Measurements from ENCODE around the gene SPTBN5.
A peak's percentile ranks its signal among the peaks of the same experiment; 100 is the strongest.

The SPTBN5 gene

DNA sequence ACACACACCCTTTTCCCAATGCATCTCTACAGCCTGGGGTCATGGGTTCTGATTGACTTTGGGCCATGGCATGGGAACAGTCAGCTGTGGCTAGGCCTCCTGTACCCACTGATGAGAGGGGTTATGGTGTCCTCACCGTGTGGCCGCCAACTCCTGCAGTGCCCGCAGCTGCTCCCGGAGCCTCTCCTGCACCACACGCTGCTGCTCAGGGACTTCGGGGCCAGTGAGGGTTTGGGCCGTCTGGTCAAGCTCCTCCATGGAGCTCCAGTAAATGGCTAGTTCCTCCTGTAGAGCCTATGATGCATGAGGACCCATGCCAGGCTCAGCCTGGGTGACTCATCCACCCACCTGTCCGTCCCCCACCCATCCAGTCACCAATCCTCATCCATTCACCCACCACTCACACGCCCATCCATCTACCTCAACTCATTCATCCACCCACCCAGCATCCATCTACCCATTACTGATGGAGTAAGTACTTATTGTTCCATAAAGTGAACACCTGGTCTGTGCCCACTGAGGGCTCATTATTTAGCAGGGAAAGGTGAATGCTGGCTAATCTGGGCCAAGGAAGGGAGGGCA is 21.6 kb downstream of the SPTBN5 start:
- H3K79me1 ChIP-seq (ENCODE audit: low read length), result no peaks in the 10 kb centered on the region
- H3K27ac ChIP-seq (ENCODE audit: low read depth, low read length), result no peak overlapping the region
- no peak overlapping the region for H4K12ac ChIP-seq (ENCODE audit: low read depth, low read length)
- no peak overlapping the region for H2BK120ac ChIP-seq (ENCODE audit: insufficient read depth, low read length, poor library complexity)
- no peak overlapping the region for H3K23ac ChIP-seq (ENCODE audit: low read length)
- H3K4ac ChIP-seq (ENCODE audit: low read depth, low read length), result no peak overlapping the region
- no peak overlapping the region for H3K4me2 ChIP-seq (ENCODE audit: low read length)
- no peak overlapping the region for H4K91ac ChIP-seq (ENCODE audit: low read depth, low read length)
- no peak overlapping the region for H2BK5ac ChIP-seq (ENCODE audit: low read depth, low read length, poor library complexity)
- H3K4me3 ChIP-seq (ENCODE audit: low read depth, low read length), result no peak overlapping the region
- no peaks in the 10 kb centered on the region for H3K36me3 ChIP-seq (ENCODE audit: control insufficient read depth in 1 of 2, insufficient read depth in 2 of 2, low read length in 2 of 2)
- no peak overlapping the region for H4K8ac ChIP-seq (ENCODE audit: low read depth, low read length)
- H3K9ac ChIP-seq (ENCODE audit: low read length), result no peak overlapping the region
- no peak overlapping the region for H3K18ac ChIP-seq (ENCODE audit: low read length)
- H3K14ac ChIP-seq (ENCODE audit: low read length), result no peak overlapping the region
- DNase-seq, result no peak
- H2AK5ac ChIP-seq (ENCODE audit: low read length), result no peak overlapping the region
- H3K4me1 ChIP-seq (ENCODE audit: control insufficient read depth in 1 of 2, insufficient read depth in 2 of 2, low read length in 2 of 2), result no peaks in the 10 kb centered on the region
- no peaks in the 10 kb centered on the region for H3K27me3 ChIP-seq (ENCODE audit: insufficient read depth, low read length)
- no peak overlapping the region for H2AFZ ChIP-seq (ENCODE audit: insufficient read depth, low read length, poor library complexity)
- H2BK12ac ChIP-seq (ENCODE audit: low read length), result no peak overlapping the region
- 100% methylated on average over 1 of the region's 9 CpGs for WGBS (ENCODE audit: extremely low coverage, insufficient coverage, insufficient read length)
- H3K79me2 ChIP-seq (ENCODE audit: control insufficient read depth, insufficient read depth, low read length, poor library complexity), result no peaks in the 10 kb centered on the region
- H3K9me3 ChIP-seq (ENCODE audit: insufficient read depth, low read depth, low read length), result peaks cover 2% of the 10 kb centered on the region

- WGBS (ENCODE audit: extremely low coverage, insufficient coverage, insufficient read length), result no CpG with 5 or more reads among the region's 19 CpGs
Observed at GRCh38 chr15:41871175-41871905, 22.5 kb downstream of the SPTBN5 start.

DNA sequence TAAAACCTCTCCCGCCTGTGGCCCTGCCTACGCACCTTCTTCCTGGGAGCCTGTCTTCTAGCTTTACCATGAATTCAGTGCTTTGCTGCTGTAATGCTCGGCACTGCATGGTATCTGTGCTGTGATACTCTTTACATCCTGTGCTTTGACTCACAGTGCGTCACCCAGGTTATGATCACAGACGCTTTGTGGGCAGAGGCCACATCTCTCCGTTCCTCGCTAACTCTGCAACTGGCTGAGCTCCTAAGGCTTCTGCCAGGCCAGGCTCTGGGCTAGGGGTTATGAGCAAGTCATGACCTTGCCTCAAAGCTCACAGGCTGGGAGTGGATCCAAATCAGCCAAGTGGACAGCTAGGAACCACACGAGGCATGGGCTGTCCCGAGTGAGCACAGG is 23.2 kb downstream of the SPTBN5 start:
- no peaks in the 10 kb centered on the region for H3K36me3 ChIP-seq (ENCODE audit: control insufficient read depth in 1 of 2, insufficient read depth in 2 of 2, low read length in 2 of 2)
- no peak overlapping the region for H2BK12ac ChIP-seq (ENCODE audit: low read length)
- peaks cover 2% of the 10 kb centered on the region for H3K9me3 ChIP-seq (ENCODE audit: insufficient read depth, low read depth, low read length)
- H3K23ac ChIP-seq (ENCODE audit: low read length), result no peak overlapping the region
- WGBS (ENCODE audit: extremely low coverage, insufficient coverage, insufficient read length), result no CpG with 5 or more reads among the region's 9 CpGs
- H3K4me3 ChIP-seq (ENCODE audit: low read depth, low read length), result no peak overlapping the region
- no peak overlapping the region for H2AK5ac ChIP-seq (ENCODE audit: low read length)
- no peaks in the 10 kb centered on the region for H3K79me2 ChIP-seq (ENCODE audit: control insufficient read depth, insufficient read depth, low read length, poor library complexity)
- no peak overlapping the region for H3K9ac ChIP-seq (ENCODE audit: low read length)
- H3K4me1 ChIP-seq (ENCODE audit: control insufficient read depth in 1 of 2, insufficient read depth in 2 of 2, low read length in 2 of 2), result peaks cover 2 to 12% of the 10 kb centered on the region in 2 experiments
- no peak overlapping the region for H3K4ac ChIP-seq (ENCODE audit: low read depth, low read length)
- no peak overlapping the region for H3K14ac ChIP-seq (ENCODE audit: low read length)
- no peak overlapping the region for H4K91ac ChIP-seq (ENCODE audit: low read depth, low read length)
- no peak overlapping the region for H4K8ac ChIP-seq (ENCODE audit: low read depth, low read length)
- no peaks in the 10 kb centered on the region for H3K27me3 ChIP-seq (ENCODE audit: insufficient read depth, low read length)
- no peak overlapping the region for H3K18ac ChIP-seq (ENCODE audit: low read length)
- H3K27ac ChIP-seq (ENCODE audit: low read depth, low read length), result no peak overlapping the region
- no peak overlapping the region for H2BK120ac ChIP-seq (ENCODE audit: insufficient read depth, low read length, poor library complexity)
- H3K4me2 ChIP-seq (ENCODE audit: low read length), result no peak overlapping the region
- H3K79me1 ChIP-seq (ENCODE audit: low read length), result no peaks in the 10 kb centered on the region
- H4K12ac ChIP-seq (ENCODE audit: low read depth, low read length), result no peak overlapping the region
- no peak overlapping the region for H2BK5ac ChIP-seq (ENCODE audit: low read depth, low read length, poor library complexity)
- no peak for DNase-seq
- H2AFZ ChIP-seq (ENCODE audit: insufficient read depth, low read length, poor library complexity), result no peak overlapping the region

More at GRCh38 chr15:41871175-41871905, 22.5 kb downstream of the SPTBN5 start:
- Histone ChIP-seq H3K18ac (ENCODE audit: low read length) (no peak overlapping the region), H2BK120ac (ENCODE audit: insufficient read depth, low read length, poor library complexity) (no peak overlapping the region), H3K4ac (ENCODE audit: low read depth, low read length) (no peak overlapping the region), H2AFZ (ENCODE audit: insufficient read depth, low read length, poor library complexity) (no peak overlapping the region), H3K79me1 (ENCODE audit: low read length) (no peaks in the 10 kb centered on the region), H4K8ac (ENCODE audit: low read depth, low read length) (no peak overlapping the region), H2BK12ac (ENCODE audit: low read length) (no peak overlapping the region), H3K9ac (ENCODE audit: low read length) (no peak overlapping the region), H4K91ac (ENCODE audit: low read depth, low read length) (no peak overlapping the region), H3K9me3 (ENCODE audit: insufficient read depth, low read depth, low read length) (peaks cover 2% of the 10 kb centered on the region), H3K4me2 (ENCODE audit: low read length) (no peak overlapping the region), H3K23ac (ENCODE audit: low read length) (no peak overlapping the region), H3K27ac (ENCODE audit: low read depth, low read length) (no peak overlapping the region), H3K27me3 (ENCODE audit: insufficient read depth, low read length) (no peaks in the 10 kb centered on the region), H2BK5ac (ENCODE audit: low read depth, low read length, poor library complexity) (no peak overlapping the region), H3K36me3 (ENCODE audit: control insufficient read depth in 1 of 2, insufficient read depth in 2 of 2, low read length in 2 of 2) (no peaks in the 10 kb centered on the region), H3K4me1 (ENCODE audit: control insufficient read depth in 1 of 2, insufficient read depth in 2 of 2, low read length in 2 of 2) (peaks cover 1 to 6% of the 10 kb centered on the region in 2 experiments), H3K14ac (ENCODE audit: low read length) (no peak overlapping the region), H3K4me3 (ENCODE audit: low read depth, low read length) (no peak overlapping the region), H4K12ac (ENCODE audit: low read depth, low read length) (no peak overlapping the region), H2AK5ac (ENCODE audit: low read length) (no peak overlapping the region), H3K79me2 (ENCODE audit: control insufficient read depth, insufficient read depth, low read length, poor library complexity) (no peaks in the 10 kb centered on the region)
- no peak for DNase-seq

DNA sequence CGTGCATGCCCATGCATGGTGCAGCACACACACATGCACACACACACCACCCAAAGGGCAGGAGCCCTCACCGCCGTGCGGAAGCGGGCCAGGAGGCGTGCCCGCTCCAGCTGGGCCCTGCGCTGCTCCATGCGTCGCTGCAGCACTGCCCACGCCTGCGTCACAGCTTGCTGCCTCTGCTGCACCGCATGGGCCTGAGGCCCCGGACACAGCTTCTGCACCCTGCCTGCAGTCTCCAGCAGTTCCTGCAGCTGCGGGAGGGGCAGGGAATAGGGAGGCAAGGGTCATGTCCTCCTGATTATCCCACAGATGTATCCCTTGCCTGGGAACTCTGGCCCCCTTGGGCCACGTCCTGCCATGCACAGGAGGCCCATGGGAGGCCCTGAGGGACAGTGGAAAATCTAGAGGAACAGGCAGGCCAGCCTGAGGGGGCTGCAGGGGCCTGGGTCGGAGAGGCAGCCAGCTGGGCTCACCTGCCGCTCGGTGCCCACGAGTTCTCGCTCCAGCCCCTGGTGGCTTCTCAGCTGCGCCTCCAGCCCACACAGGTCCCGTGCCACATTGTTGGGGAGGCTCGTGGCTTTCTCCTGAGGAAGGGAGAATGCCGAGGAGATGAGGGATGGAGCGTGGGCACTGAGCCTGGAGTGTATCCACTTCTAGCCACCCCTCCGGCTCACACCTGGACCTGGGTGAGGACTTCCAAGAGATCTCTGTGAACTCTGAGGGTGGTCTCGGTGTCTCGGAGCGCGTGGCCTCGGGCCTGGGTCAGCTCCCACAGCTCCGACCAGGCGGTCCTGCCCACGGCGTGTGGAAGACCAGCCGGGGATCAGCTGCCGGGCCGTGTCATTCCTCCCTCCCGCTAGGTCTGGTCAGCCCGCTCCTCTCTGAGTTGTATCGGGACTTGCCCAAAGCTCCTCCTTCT is 23.8 kb downstream of the SPTBN5 start:
- H3K4me2 ChIP-seq (ENCODE audit: low read length), result no peak overlapping the region
- no peaks in the 10 kb centered on the region for H3K79me1 ChIP-seq (ENCODE audit: low read length)
- DNase-seq, result no peak
- WGBS (ENCODE audit: extremely low coverage, insufficient coverage, insufficient read length), result no CpG with 5 or more reads among the region's 42 CpGs
- no peak overlapping the region for H2AFZ ChIP-seq (ENCODE audit: insufficient read depth, low read length, poor library complexity)
- no peak overlapping the region for H3K14ac ChIP-seq (ENCODE audit: low read length)
- H3K9ac ChIP-seq (ENCODE audit: low read length), result no peak overlapping the region
- no peaks in the 10 kb centered on the region for H3K79me2 ChIP-seq (ENCODE audit: control insufficient read depth, insufficient read depth, low read length, poor library complexity)
- no peak overlapping the region for H2BK12ac ChIP-seq (ENCODE audit: low read length)
- H3K9me3 ChIP-seq (ENCODE audit: insufficient read depth, low read depth, low read length), result peaks cover 2% of the 10 kb centered on the region
- H3K4ac ChIP-seq (ENCODE audit: low read depth, low read length), result no peak overlapping the region
- H3K18ac ChIP-seq (ENCODE audit: low read length), result no peak overlapping the region
- H3K27me3 ChIP-seq (ENCODE audit: insufficient read depth, low read length), result no peaks in the 10 kb centered on the region
- H2AK5ac ChIP-seq (ENCODE audit: low read length), result no peak overlapping the region
- no peak overlapping the region for H2BK120ac ChIP-seq (ENCODE audit: insufficient read depth, low read length, poor library complexity)
- H4K8ac ChIP-seq (ENCODE audit: low read depth, low read length), result no peak overlapping the region
- no peak overlapping the region for H4K91ac ChIP-seq (ENCODE audit: low read depth, low read length)
- no peak overlapping the region for H4K12ac ChIP-seq (ENCODE audit: low read depth, low read length)
- no peak overlapping the region for H2BK5ac ChIP-seq (ENCODE audit: low read depth, low read length, poor library complexity)
- no peaks in the 10 kb centered on the region for H3K36me3 ChIP-seq (ENCODE audit: control insufficient read depth in 1 of 2, insufficient read depth in 2 of 2, low read length in 2 of 2)
- H3K4me3 ChIP-seq (ENCODE audit: low read depth, low read length), result peak overlapping the region; percentile 20
- H3K27ac ChIP-seq (ENCODE audit: low read depth, low read length), result no peak overlapping the region
- peaks cover 2 to 14% of the 10 kb centered on the region in 2 experiments for H3K4me1 ChIP-seq (ENCODE audit: control insufficient read depth in 1 of 2, insufficient read depth in 2 of 2, low read length in 2 of 2)
- no peak overlapping the region for H3K23ac ChIP-seq (ENCODE audit: low read length)

Data from trophoblast cell (in vitro differentiated cells and primary cell).